NCI-H526 treated with DMSO at 0.1 percent for 48 hours (cell line): ENCODE results near the gene CLEC2D.
"Not testable (repeated sequence)": the region's sequence is repeated elsewhere in the genome, so short reads cannot be mapped to it uniquely, and the experiment has no call there.

ENCODE experiments used
- DNase-seq: peaks from one replicate; lab custom pipeline; 2025; lab: John Stamatoyannopoulos, UW

Gene CLEC2D

DNA sequence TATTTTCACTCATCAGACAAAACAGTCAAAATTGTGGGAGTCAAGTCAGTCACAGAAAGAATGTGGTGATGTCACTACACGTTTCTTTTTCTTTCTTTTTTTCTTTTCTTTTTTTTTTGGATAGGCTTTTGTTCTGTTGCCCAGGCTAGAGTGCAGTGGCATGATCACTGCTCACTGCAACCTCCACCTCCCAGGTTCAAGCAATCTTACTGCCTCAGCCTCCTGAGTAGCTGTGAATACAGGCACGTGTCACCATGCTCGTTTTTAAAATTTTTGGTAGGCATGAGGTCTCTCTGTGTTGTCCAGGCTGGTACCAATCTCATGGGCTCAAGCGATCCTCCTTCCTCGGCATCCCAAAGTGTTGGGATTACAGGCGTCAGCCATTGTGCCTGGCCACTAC, 61.1 kb downstream of the CLEC2D start:
- no peak for DNase-seq

GRCh38 chr12:9731393-9731792, 61.9 kb downstream of the CLEC2D start:
- no peak for DNase-seq

DNA sequence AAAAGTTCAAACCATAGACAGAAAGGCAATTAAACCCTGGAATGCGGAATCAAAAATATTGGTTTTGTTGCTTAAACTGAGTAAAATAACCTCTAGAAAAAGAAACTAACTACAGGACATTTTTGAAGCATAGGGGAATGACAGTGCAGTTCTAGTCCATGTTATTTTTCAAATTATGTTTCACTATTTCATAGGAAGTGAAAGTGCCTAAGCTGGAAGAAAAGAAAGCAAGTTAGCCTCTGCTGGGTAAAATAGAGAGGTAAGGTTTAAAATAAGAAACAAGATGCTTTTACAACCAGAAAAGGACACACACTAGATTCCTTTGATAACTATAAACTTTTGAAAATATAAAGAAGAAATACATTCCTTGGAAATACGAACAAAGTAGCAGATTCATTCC, 62.3 kb downstream of the CLEC2D start:
- DNase-seq: no peak

- no peak for DNase-seq
Measured at GRCh38 chr12:9732921-9733461, 63.5 kb downstream of the CLEC2D start, which contains the start of gene CLECL1. CLECL1 (minus strand) TSS chr12:9733097.

DNA sequence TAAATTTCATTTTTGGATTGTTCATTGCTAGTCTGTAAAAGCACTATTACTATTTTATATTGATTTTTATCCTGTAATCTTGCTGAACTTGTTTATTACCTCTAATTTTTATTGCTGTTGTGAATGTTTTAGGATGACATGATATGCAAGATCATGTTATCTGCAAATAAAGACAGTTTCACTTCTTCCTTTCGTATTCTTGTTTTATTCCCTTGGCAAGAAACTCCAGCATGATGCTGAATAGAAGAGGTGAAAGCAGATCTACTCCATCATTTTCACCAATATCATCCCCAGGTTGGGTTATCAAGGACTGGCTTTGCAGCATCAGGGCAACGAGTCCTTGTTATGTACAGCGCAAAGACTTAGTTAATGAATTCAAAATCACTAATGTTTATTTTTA, 66.1 kb downstream of the CLEC2D start:
- DNase-seq: no peak

GRCh38 chr12:9736936-9737705, 67.6 kb downstream of the CLEC2D start:
- DNase-seq: no peak

DNA sequence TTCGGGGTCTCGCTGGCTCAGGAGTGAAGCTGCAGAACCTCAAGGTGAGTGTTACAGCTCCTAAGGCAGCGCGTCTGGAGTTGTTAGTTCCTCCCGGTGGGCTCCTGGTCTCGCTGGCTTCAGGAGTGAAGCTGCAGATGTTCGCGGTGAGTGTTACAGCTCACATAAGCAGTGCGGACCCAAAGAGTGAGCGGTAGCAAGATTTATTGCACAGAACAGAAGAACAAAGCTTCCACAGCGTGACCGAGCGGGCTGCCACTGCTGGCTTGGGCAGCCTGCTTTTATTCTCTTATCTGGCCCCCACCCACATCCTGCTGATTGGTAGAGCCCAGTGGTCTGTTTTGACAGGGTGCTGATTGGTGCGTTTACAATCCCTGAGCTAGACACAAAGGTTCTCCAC, 69.4 kb downstream of the CLEC2D start:
- not testable (repeated sequence) for DNase-seq

GRCh38 chr12:9739404-9740105, 70.0 kb downstream of the CLEC2D start:
- not testable (repeated sequence) for DNase-seq

DNA sequence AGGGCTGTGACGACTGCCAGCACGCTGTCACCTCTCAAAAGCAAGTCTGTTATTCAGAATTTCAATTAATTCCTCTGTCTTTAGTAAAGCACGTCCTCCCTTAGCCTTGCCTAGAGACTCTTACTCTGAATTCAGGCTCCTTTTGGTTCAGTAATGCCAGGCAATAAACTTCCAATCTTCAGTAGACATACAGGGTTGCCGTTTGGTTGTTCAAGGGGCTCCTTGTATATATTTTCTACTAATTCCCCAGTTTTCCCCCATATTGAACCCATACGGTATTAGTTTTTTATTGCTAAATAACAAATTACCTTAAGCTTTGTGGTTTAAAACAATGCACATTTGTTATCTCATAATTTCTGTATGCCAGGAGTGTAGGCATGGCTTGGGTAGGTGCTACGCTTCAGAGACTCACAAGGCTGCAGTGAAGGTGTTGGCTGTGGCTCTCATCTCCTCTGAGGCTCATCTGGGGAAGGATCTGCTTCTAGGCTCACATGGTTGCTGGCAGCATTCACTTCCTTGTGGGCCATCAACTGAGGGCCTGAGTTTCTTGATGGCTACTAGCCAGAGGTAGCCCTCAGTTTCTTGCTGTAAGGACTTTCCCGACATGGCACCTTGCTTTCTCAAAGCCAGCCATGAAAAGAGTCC, 70.7 kb downstream of the CLEC2D start:
- DNase-seq: no peak

DNA sequence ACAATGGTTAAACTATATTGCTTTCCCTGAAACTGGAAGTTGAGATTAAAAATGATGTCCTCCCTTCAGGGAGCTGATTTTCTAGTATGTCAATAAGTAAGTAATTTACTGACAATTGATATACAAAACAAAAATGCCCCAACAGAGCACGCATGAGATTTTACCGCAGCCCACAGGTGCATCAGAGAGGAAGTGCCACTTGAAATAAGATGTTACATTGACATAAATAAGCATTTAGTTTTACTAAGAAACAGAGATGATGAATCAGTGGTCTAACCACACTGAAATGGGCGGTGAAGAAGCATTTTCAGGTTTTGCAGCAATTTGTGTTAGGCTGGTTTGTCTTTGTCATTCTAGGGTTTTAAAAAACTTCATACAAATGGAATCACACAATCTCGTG, 72.2 kb downstream of the CLEC2D start:
- DNase-seq: no peak

DNA sequence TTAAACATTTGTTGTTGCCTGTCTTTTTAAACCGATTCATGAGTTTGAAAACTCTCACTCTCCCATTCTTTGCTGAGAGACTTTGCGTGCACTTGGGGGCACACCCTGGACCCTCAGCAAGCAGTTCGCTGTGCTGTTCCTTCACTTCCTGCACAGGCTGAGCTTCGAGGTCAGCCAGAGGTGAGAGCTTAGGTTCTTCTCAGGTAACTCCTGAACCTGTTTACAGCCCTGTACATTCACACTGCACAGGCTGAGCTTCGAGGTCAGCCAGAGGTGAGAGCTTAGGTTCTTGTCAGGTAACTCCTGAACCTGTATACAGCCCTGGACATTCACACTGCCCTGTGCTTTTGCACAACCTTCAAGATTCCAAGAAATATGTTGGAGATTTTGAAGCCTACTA, 73.1 kb downstream of the CLEC2D start:
- DNase-seq: no peak

GRCh38 chr12:9745199-9745598, 75.7 kb downstream of the CLEC2D start:
- no peak for DNase-seq
